Stomach (tissue), 9 donors: ENCODE data around the gene AKAP9. TPM values are rescaled to one million over a fixed set of nuclear protein-coding genes. Genes with fewer than 3 reads are reported as not detected.

Experiments used
- DNase-seq, 2 donors: peaks; one replicate each; pipeline versions ENCODE4 v3.0.0 to v3.0.0-alpha.2; 2013 to 2019
- H3K27ac ChIP-seq, 5 donors: fragments of 200-600 bp in 4 of 5; sonication (generic) in 4 of 5; one replicate each; pipeline ENCODE4 v1.5.1; 2013 to 2019; ENCODE audit warnings: mild to moderate bottlenecking in 1 of 5, moderate library complexity in 1 of 5
- H3K27me3 ChIP-seq, 3 donors: fragments of 200-600 bp; sonication (generic); one replicate each; pipeline ENCODE4 v1.5.1; 2017 to 2019; ENCODE audit warnings: mixed run types in 1 of 3
- H3K36me3 ChIP-seq, 4 donors: fragments of 200-600 bp; sonication (generic); 1 replicate in 3 of 4; 2 replicates in 1 of 4; pipeline ENCODE4 v1.5.1; 2016 to 2019
- H3K4me1 ChIP-seq, 4 donors: fragments of 200-600 bp; sonication (generic); one replicate each; pipeline ENCODE4 v1.5.1; 2016 to 2019
- H3K4me3 ChIP-seq, 4 donors: fragments of 200-600 bp; sonication (generic) in 3 of 4; one replicate each; pipeline ENCODE4 v1.5.1; 2016 to 2019; ENCODE audit warnings: mild to moderate bottlenecking in 1 of 4
- H3K9me3 ChIP-seq, 4 donors: fragments of 200-600 bp; sonication (generic); one replicate each; pipeline ENCODE4 v1.5.1; 2016 to 2019
- CTCF ChIP-seq, 7 experiments: fragments of 450-650 bp in 4 of 7; fragments of 200-600 bp in 3 of 7; sonication (generic) in 3 of 7; IDR thresholded peaks; one replicate each; pipeline ENCODE4 v1.5.1; 2016 to 2019; ENCODE audit warnings: antibody characterized with exemption in 7 of 7, control low read depth in 2 of 7, mild to moderate bottlenecking in 1 of 7
- EP300 ChIP-seq: sonication (generic); formaldehyde crosslinking; IDR thresholded peaks from one replicate; pipeline ENCODE4 v1.6.1; 2017; ENCODE audit warnings: antibody characterized with exemption
- POLR2A ChIP-seq, 4 donors: fragments of 450-650 bp; IDR thresholded peaks; one replicate each; pipeline ENCODE4 v1.6.1; 2016; ENCODE audit warnings: antibody characterized with exemption in 4 of 4, control low read depth in 2 of 4, mild to moderate bottlenecking in 1 of 4, moderate library complexity in 1 of 4
- POLR2AphosphoS5 ChIP-seq, 3 donors: sonication (generic); formaldehyde crosslinking; IDR thresholded peaks; one replicate each; pipeline ENCODE4 v1.6.1; 2016; ENCODE audit warnings: antibody characterized with exemption in 3 of 3
- WGBS, 5 donors: extraction: QIAGEN DNeasy Blood & Tissue Kit in 3 of 5; methylation state at CpG; one replicate each; pipeline versions ENCODE4 v1.1.5 to v1.1.7; 2013 to 2018; 5-methylcytosine and 5-hydroxymethylcytosine counted together
- intact Hi-C: fragments of 100-400 bp; cut with DNase I; formaldehyde crosslinking; loops from one replicate; pipeline ENCODE4 v1.15.1; 2023; ENCODE audit warnings: low total_unique reads
- polyA plus RNA-seq, 3 donors: library from polyadenylated mRNA; stranded (reverse); fragments of 200-250 nt; gene quantifications; one replicate each; pipeline ENCODE4 v1.2.3, GENCODE V29; 2013
- total RNA-seq, 5 donors: library from RNA; depleted of rRNA; stranded (reverse); fragments of >200 nt; gene quantifications; one replicate each; pipeline versions ENCODE4 v1.1.0 to v1.2.3, GENCODE V29; 2014 to 2016
- donor health status: healthy with polysubstance abuse.
- donor health status: Bipolar disorder and iron deficiency.
- donor health status: healthy.

Gene AKAP9
- total and polyA plus RNA-seq, 8 donors: 5.7 to 149 (median 113) TPM

- Histone ChIP-seq H3K27ac (peak overlapping the region in 1 of 5 donors; percentile 17), H3K4me1 (peaks cover 14 to 64% (median 31%) of the 10 kb centered on the region in 4 donors), H3K4me3 (no peak overlapping the region), H3K36me3 (peaks cover 0 to 21% (median 10%) of the 10 kb centered on the region in 4 donors), H3K27me3 (no peaks in the 10 kb centered on the region), H3K9me3 (no peaks in the 10 kb centered on the region)
- 21 to 48% (median 30%) methylated on average over 1 of the region's 1 CpG for WGBS, 5 donors
- TF ChIP-seq POLR2A (IDR thresholded peaks at IDR 0.05) (no peak), EP300 (no peak), POLR2AphosphoS5 (IDR thresholded peaks at IDR 0.05) (no peak), CTCF (IDR thresholded peaks at IDR 0.05) (no peak)
- intact Hi-C loops: no loop called here
- no peak for DNase-seq
Measured at GRCh38 chr7:92056286-92056685, 115.6 kb downstream of the AKAP9 start.

- peak overlapping the region; percentile 9 to 34 (median 20) for H3K27ac ChIP-seq
- 33 to 54% (median 35%) methylated on average over 2 of the region's 2 CpGs for WGBS, 5 donors
- peaks cover 14 to 57% (median 31%) of the 10 kb centered on the region in 4 donors for H3K4me1 ChIP-seq
- TF ChIP-seq POLR2AphosphoS5 (IDR thresholded peaks at IDR 0.05): peak in 1 of 3 donors; percentile 19
- no peak for TF ChIP-seq POLR2A (IDR thresholded peaks at IDR 0.05)
- H3K4me3 ChIP-seq: no peak overlapping the region
- H3K36me3 ChIP-seq: peaks cover 0 to 23% (median 17%) of the 10 kb centered on the region in 4 donors
- no peaks in the 10 kb centered on the region for H3K27me3 ChIP-seq
- intact Hi-C loops: no loop called here
- H3K9me3 ChIP-seq: no peaks in the 10 kb centered on the region
- peak; percentile 62 to 86 for DNase-seq
Measured at GRCh38 chr7:92057375-92057774, 116.7 kb downstream of the AKAP9 start.

- intact Hi-C loops: no loop called here
- Histone ChIP-seq H3K27ac (peak overlapping the region in 2 of 5 donors; percentile 20 to 30), H3K4me1 (peaks cover 13 to 51% (median 30%) of the 10 kb centered on the region in 4 donors), H3K9me3 (no peaks in the 10 kb centered on the region), H3K27me3 (no peaks in the 10 kb centered on the region), H3K4me3 (no peak overlapping the region), H3K36me3 (peaks cover 0 to 26% (median 21%) of the 10 kb centered on the region in 4 donors)
- no peak for TF ChIP-seq EP300
- no peak for TF ChIP-seq POLR2A (IDR thresholded peaks at IDR 0.05)
- TF ChIP-seq CTCF (IDR thresholded peaks at IDR 0.05): no peak
- no peak for TF ChIP-seq POLR2AphosphoS5 (IDR thresholded peaks at IDR 0.05)
- 61 to 71% (median 70%) methylated on average over 5 of the region's 5 CpGs for WGBS, 5 donors
- no peak for DNase-seq
Measured at GRCh38 chr7:92058040-92058439, 117.4 kb downstream of the AKAP9 start.

- Histone ChIP-seq H3K9me3 (no peaks in the 10 kb centered on the region), H3K27me3 (no peaks in the 10 kb centered on the region), H3K36me3 (peaks cover 0 to 30% (median 27%) of the 10 kb centered on the region in 4 donors), H3K4me1 (peaks cover 11 to 42% (median 26%) of the 10 kb centered on the region in 4 donors), H3K27ac (no peak overlapping the region), H3K4me3 (no peak overlapping the region)
- WGBS, 5 donors: 71 to 85% (median 78%) methylated on average over 2 of the region's 2 CpGs
- no peak for TF ChIP-seq CTCF (IDR thresholded peaks at IDR 0.05)
- no peak for TF ChIP-seq POLR2AphosphoS5 (IDR thresholded peaks at IDR 0.05)
- no peak for TF ChIP-seq POLR2A (IDR thresholded peaks at IDR 0.05)
- no peak for TF ChIP-seq EP300
- intact Hi-C loops: no loop called here
- DNase-seq: no peak
Measured at GRCh38 chr7:92058899-92059298, 118.2 kb downstream of the AKAP9 start.

GRCh38 chr7:92061154-92061553 lies 120.5 kb downstream of the AKAP9 start:
- Histone ChIP-seq H3K27me3 (no peaks in the 10 kb centered on the region), H3K4me3 (no peak overlapping the region), H3K27ac (no peak overlapping the region), H3K4me1 (peaks cover 14 to 33% (median 24%) of the 10 kb centered on the region in 4 donors), H3K36me3 (peaks cover 0 to 45% (median 35%) of the 10 kb centered on the region in 4 donors), H3K9me3 (no peaks in the 10 kb centered on the region)
- no peak for DNase-seq
- intact Hi-C loops: no loop called here
- TF ChIP-seq EP300 (no peak), POLR2A (IDR thresholded peaks at IDR 0.05) (no peak), POLR2AphosphoS5 (IDR thresholded peaks at IDR 0.05) (no peak), CTCF (IDR thresholded peaks at IDR 0.05) (no peak)
- 88 to 92% (median 89%) methylated on average over 5 of the region's 5 CpGs for WGBS, 5 donors
